Thyroid gland (tissue), 4 donors: ENCODE measurements around the gene ARHGEF10L.

ENCODE experiments used
- CTCF ChIP-seq, 6 experiments: fragments of 200-600 bp in 3 of 6; fragments of 450-650 bp in 3 of 6; sonication (generic) in 3 of 6; IDR thresholded peaks; one replicate each; pipeline ENCODE4 v1.5.1; 2016 to 2019; ENCODE audit warnings: antibody characterized with exemption in 6 of 6, mild to moderate bottlenecking in 2 of 6, inconsistent platforms in 1 of 6, moderate library complexity in 1 of 6
- POLR2A ChIP-seq, 2 donors: fragments of 450-650 bp; IDR thresholded peaks; one replicate each; pipeline ENCODE4 v1.6.1; 2017; ENCODE audit warnings: antibody characterized with exemption in 2 of 2, mild to moderate bottlenecking in 2 of 2, moderate library complexity in 1 of 2

GRCh38 chr1:17574516-17574915, 35.0 kb downstream of the ARHGEF10L start:
- TF ChIP-seq CTCF (IDR thresholded peaks at IDR 0.05) (no peak), POLR2A (IDR thresholded peaks at IDR 0.05) (no peak)
